ENCODE data around the gene ARHGAP6.

ARHGAP6 gene

DNA sequence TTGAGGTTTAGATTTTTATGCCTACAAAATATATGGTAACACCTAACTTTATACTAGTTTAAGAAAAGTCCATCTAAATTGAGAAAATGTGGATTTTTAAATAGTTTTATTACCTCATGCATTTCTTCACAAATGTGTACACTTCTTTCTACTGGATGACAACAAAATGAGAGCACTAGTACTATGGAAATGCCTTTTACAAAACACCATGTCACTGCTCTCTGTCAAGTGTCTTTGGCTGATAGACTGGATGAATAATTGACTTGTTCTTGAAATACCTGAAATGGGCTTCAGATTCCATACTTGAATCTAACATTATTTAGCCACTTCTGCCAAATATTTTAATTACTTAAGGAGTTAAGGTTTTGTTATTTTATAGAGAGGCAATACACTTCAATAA lies 323.0 kb downstream of the ARHGAP6 start:
- TF ChIP-seq, protein P1, sequence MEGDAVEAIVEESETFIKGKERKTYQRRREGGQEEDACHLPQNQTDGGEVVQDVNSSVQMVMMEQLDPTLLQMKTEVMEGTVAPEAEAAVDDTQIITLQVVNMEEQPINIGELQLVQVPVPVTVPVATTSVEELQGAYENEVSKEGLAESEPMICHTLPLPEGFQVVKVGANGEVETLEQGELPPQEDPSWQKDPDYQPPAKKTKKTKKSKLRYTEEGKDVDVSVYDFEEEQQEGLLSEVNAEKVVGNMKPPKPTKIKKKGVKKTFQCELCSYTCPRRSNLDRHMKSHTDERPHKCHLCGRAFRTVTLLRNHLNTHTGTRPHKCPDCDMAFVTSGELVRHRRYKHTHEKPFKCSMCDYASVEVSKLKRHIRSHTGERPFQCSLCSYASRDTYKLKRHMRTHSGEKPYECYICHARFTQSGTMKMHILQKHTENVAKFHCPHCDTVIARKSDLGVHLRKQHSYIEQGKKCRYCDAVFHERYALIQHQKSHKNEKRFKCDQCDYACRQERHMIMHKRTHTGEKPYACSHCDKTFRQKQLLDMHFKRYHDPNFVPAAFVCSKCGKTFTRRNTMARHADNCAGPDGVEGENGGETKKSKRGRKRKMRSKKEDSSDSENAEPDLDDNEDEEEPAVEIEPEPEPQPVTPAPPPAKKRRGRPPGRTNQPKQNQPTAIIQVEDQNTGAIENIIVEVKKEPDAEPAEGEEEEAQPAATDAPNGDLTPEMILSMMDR (IDR thresholded peaks at IDR 0.05): no peak

DNA sequence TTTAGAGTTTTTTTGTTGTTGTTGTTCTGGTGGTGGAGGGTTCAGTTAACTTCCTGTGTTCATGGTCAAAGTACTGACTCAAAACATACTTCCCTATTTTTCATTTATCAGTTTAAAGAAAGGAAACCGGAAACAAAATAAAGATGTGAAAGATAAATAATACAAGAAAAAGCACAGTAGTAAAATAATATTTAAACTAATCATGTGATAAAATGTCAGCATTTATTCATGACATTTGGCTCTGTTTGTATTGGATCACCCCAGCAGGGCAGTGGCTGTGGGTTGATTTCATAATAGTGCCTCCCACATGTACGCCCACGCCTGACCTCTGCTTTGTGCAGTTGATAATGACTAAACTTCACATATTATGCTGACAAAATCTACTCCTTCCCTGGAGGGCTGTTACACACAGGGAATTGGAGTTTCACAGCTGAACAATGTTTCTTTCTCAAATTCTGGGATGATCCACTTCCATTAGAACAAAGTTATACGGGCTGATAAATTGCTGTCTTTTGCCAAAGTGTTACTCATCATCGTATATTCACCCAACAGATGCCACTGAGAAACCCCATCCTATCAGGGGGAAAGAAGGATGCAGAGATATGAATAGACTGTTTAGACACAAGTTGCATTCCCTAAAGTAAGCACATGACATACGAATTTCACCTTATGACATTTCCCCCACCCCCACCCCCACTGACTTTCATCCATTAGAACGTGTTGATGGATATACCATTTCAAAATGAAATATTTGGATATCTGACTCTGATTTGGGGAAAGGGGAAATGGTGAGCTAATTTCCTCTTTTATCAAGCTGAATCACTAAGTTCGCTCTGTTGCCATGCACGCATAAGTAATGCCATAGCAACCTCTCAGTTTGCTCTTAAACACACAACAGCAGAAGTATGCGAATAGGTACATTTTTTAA lies 324.2 kb downstream of the ARHGAP6 start:
- TF ChIP-seq, protein P1 (IDR thresholded peaks at IDR 0.05): no peak

DNA sequence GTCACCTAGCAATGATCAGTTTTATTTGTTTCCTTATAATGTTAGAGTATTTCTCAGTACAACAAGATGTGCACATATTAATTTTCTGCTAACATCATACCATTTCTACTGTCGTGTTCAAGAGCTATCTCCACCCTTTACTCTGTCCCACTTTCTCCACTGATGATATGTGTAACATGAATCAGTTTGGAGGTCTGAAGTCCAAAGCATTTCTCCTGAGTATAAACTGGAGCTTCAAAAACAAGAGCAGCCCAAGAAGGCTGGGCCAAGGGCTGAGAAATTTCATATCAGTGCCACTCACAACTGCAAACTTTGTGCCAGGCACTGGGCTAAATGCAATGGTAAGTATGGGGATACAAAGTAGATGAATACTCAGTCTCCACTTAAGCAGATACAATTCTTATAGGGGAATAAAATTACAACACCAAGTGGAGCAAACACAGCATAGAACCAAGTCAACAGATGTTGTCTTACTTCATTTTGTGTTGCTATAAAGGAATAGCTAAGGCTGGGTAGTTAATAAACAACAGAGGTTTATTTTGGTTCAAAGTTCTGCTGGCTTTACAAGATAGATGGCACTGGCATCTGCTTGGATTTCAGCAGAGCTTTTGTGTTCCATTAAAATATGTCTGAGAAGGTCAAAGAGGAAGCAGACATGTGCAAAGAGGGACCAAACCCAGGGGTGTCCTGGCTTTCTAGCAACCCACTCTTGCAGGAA lies 328.3 kb downstream of the ARHGAP6 start:
- TF ChIP-seq, protein P1 (IDR thresholded peaks at IDR 0.05): no peak

DNA sequence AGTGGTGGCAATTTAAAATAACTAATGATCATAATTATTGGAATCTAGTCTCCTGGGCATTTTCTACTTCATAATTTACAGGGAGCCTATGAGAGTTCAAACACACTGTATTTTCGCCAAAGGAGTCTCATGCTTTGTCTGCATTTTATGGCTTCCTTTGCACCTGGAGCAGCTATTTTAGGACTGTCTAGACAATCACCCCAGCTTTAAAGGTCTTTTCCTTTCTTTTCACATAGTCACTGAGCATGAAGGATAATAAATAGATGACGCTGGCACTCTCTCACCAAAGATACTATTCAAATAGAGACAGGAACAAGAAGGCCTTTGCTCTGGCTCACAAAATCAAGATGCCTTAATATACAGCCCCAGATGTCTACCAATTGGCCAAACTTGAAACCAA lies 329.5 kb downstream of the ARHGAP6 start:
- TF ChIP-seq, protein P1 (IDR thresholded peaks at IDR 0.05): no peak

GRCh38 chrX:11334165-11334564 lies 331.6 kb downstream of the ARHGAP6 start:
- TF ChIP-seq, protein P1 (IDR thresholded peaks at IDR 0.05): no peak

DNA sequence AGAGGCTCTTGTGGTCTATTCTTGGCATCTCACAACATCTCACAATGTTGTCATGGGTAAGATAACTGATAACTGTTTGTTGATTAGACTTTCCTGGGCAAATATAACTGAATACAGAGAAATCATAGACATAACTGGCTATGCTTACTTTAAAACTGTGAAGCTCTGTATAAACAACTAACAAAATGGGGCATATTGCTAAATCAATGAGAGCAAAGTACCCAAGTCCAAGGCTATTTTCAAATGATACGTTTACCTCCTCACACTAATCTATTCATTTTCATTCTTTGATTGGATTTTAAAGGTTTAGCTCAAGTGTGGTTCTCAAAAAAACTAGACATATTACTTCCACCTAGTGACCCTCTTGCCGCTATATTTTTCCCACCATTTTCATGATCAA lies 333.9 kb downstream of the ARHGAP6 start:
- TF ChIP-seq, protein P1 (IDR thresholded peaks at IDR 0.05): no peak

GRCh38 chrX:11329021-11329420 lies 336.7 kb downstream of the ARHGAP6 start:
- TF ChIP-seq, protein P1 (IDR thresholded peaks at IDR 0.05): no peak
